NOMO-1 treated with DMSO at 0.1 percent for 48 hours (cell line): ENCODE data around the gene NTMT1.

Source experiments
- DNase-seq: peaks from one replicate; lab custom pipeline; 2025; ENCODE audit not compliant: unreplicated experiment; lab: John Stamatoyannopoulos, UW

NTMT1 gene

GRCh38 chr9:129613520-129614175 lies 12.3 kb upstream of the NTMT1 start:
- DNase-seq: no peak

- DNase-seq: no peak
Measured at GRCh38 chr9:129614932-129615331, 11.0 kb upstream of the NTMT1 start.

- no peak for DNase-seq
Measured at GRCh38 chr9:129615407-129616285, 10.3 kb upstream of the NTMT1 start.

- no peak for DNase-seq
Measured at GRCh38 chr9:129617167-129617566, 8.8 kb upstream of the NTMT1 start.

GRCh38 chr9:129619787-129620668 lies 5.9 kb upstream of the NTMT1 start:
- no peak for DNase-seq

- DNase-seq: no peak
Measured at GRCh38 chr9:129620669-129621295, 5.2 kb upstream of the NTMT1 start, which contains the start of gene C9orf50. Gene C9orf50 (minus strand): TSS chr9:129621101. CDS start chr9:129620574, 527 bp downstream.

GRCh38 chr9:129623331-129623730 lies 2.6 kb upstream of the NTMT1 start:
- peak; percentile 64 for DNase-seq

- DNase-seq: peak; percentile 55
Measured at GRCh38 chr9:129624168-129624759, 1.7 kb upstream of the NTMT1 start.

GRCh38 chr9:129624947-129625346 lies 1.0 kb upstream of the NTMT1 start:
- DNase-seq: peak; percentile 95

- peak; percentile 25 for DNase-seq
Measured at GRCh38 chr9:129626625-129627284, 792 bp downstream of the NTMT1 start.

- peak; percentile 35 for DNase-seq
Measured at GRCh38 chr9:129627556-129628440, 1.8 kb downstream of the NTMT1 start.

- DNase-seq: no peak
Measured at GRCh38 chr9:129628709-129629108, 2.7 kb downstream of the NTMT1 start.

- DNase-seq: no peak
Measured at GRCh38 chr9:129629251-129629820, 3.4 kb downstream of the NTMT1 start.

- no peak for DNase-seq
Measured at GRCh38 chr9:129630967-129631673, 5.2 kb downstream of the NTMT1 start.

GRCh38 chr9:129631674-129632129 lies 5.7 kb downstream of the NTMT1 start:
- no peak for DNase-seq

GRCh38 chr9:129632460-129632859 lies 6.5 kb downstream of the NTMT1 start:
- no peak for DNase-seq

GRCh38 chr9:129633207-129633606 lies 7.2 kb downstream of the NTMT1 start:
- DNase-seq: no peak

GRCh38 chr9:129633848-129634247 lies 7.9 kb downstream of the NTMT1 start:
- no peak for DNase-seq
